ENCODE measurements around the gene ADTRP.

ADTRP gene

DNA sequence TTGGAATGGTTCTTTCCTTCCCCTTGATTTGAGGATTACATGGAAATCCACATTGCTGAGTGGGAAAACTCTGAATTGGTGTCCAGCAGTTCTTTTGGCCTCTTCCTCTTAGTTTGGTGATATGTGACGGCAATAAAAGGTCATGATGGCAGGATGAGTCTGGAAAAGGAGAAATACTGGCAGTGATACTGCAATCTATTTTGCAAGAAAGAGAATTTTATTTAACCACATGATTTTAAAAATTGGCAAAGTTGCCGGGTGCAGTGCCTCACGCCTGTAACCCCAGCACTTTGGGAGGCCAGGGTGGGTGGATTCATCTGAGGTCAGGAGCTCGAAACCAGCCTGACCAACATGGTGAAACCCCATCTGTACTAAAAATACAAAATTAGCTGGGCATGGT is 73.1 kb downstream of the ADTRP start (continued):
- TF ChIP-seq, protein P1, sequence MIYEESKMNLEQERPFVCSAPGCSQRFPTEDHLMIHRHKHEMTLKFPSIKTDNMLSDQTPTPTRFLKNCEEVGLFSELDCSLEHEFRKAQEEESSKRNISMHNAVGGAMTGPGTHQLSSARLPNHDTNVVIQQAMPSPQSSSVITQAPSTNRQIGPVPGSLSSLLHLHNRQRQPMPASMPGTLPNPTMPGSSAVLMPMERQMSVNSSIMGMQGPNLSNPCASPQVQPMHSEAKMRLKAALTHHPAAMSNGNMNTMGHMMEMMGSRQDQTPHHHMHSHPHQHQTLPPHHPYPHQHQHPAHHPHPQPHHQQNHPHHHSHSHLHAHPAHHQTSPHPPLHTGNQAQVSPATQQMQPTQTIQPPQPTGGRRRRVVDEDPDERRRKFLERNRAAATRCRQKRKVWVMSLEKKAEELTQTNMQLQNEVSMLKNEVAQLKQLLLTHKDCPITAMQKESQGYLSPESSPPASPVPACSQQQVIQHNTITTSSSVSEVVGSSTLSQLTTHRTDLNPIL (CRISPR knock-in tag; IDR thresholded peaks at IDR 0.05; ENCODE audit: low read depth) = no peak
- TF ChIP-seq ARNTL (CRISPR knock-in tag; IDR thresholded peaks at IDR 0.05; ENCODE audit: borderline replicate concordance, low read depth) = no peak

GRCh38 chr6:11705069-11705468 is 73.5 kb downstream of the ADTRP start:
- TF ChIP-seq GLIS3 (CRISPR knock-in tag; IDR thresholded peaks at IDR 0.05) = no peak
- no peak for TF ChIP-seq ZC3H10 (CRISPR knock-in tag; IDR thresholded peaks at IDR 0.05)
- no peak for TF ChIP-seq ZFP30 (CRISPR knock-in tag; IDR thresholded peaks at IDR 0.05)
- no peak for TF ChIP-seq OSR1 (CRISPR knock-in tag; IDR thresholded peaks at IDR 0.05)
- no peak for TF ChIP-seq ESRRG (CRISPR knock-in tag; IDR thresholded peaks at IDR 0.05)
- TF ChIP-seq POU6F1 (CRISPR knock-in tag; IDR thresholded peaks at IDR 0.05; ENCODE audit: borderline replicate concordance, low read depth) = no peak
- TF ChIP-seq, protein P2, sequence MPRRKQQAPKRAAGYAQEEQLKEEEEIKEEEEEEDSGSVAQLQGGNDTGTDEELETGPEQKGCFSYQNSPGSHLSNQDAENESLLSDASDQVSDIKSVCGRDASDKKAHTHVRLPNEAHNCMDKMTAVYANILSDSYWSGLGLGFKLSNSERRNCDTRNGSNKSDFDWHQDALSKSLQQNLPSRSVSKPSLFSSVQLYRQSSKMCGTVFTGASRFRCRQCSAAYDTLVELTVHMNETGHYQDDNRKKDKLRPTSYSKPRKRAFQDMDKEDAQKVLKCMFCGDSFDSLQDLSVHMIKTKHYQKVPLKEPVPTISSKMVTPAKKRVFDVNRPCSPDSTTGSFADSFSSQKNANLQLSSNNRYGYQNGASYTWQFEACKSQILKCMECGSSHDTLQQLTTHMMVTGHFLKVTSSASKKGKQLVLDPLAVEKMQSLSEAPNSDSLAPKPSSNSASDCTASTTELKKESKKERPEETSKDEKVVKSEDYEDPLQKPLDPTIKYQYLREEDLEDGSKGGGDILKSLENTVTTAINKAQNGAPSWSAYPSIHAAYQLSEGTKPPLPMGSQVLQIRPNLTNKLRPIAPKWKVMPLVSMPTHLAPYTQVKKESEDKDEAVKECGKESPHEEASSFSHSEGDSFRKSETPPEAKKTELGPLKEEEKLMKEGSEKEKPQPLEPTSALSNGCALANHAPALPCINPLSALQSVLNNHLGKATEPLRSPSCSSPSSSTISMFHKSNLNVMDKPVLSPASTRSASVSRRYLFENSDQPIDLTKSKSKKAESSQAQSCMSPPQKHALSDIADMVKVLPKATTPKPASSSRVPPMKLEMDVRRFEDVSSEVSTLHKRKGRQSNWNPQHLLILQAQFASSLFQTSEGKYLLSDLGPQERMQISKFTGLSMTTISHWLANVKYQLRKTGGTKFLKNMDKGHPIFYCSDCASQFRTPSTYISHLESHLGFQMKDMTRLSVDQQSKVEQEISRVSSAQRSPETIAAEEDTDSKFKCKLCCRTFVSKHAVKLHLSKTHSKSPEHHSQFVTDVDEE (CRISPR knock-in tag; IDR thresholded peaks at IDR 0.05) = no peak
- no peak for TF ChIP-seq ZNF565 (CRISPR knock-in tag; conservative IDR thresholded peaks at IDR 0.05; ENCODE audit: low read depth)
- no peak for TF ChIP-seq BACH2 (CRISPR knock-in tag; IDR thresholded peaks at IDR 0.05; ENCODE audit: borderline replicate concordance)
- no peak for TF ChIP-seq PATZ1 (CRISPR knock-in tag; IDR thresholded peaks at IDR 0.05; ENCODE audit: borderline replicate concordance)
- TF ChIP-seq ISL1 (CRISPR knock-in tag; IDR thresholded peaks at IDR 0.05) = no peak
- no peak for ATAC-seq

- no peak for ATAC-seq
- TF ChIP-seq SNAI2 (CRISPR knock-in tag; IDR thresholded peaks at IDR 0.05) (no peak), TCF4 (CRISPR knock-in tag; IDR thresholded peaks at IDR 0.05; ENCODE audit: borderline replicate concordance) (no peak), ARNTL (CRISPR knock-in tag; IDR thresholded peaks at IDR 0.05; ENCODE audit: borderline replicate concordance, low read depth) (no peak), CSDC2 (CRISPR knock-in tag; IDR thresholded peaks at IDR 0.05) (no peak), BACH2 (CRISPR knock-in tag; IDR thresholded peaks at IDR 0.05; ENCODE audit: borderline replicate concordance) (no peak), ESRRG (CRISPR knock-in tag; IDR thresholded peaks at IDR 0.05) (no peak), OSR1 (CRISPR knock-in tag; IDR thresholded peaks at IDR 0.05) (no peak), CSRNP3 (CRISPR knock-in tag; IDR thresholded peaks at IDR 0.05) (no peak), RARB (CRISPR knock-in tag; IDR thresholded peaks at IDR 0.05) (no peak), GLIS3 (CRISPR knock-in tag; IDR thresholded peaks at IDR 0.05) (no peak), ZFP30 (CRISPR knock-in tag; IDR thresholded peaks at IDR 0.05) (no peak), PATZ1 (CRISPR knock-in tag; IDR thresholded peaks at IDR 0.05; ENCODE audit: borderline replicate concordance) (no peak), ZC3H10 (CRISPR knock-in tag; IDR thresholded peaks at IDR 0.05) (no peak), PPARA (CRISPR knock-in tag; IDR thresholded peaks at IDR 0.05; ENCODE audit: borderline replicate concordance) (no peak), ZNF8 (CRISPR knock-in tag; IDR thresholded peaks at IDR 0.05) (no peak), ISL1 (CRISPR knock-in tag; IDR thresholded peaks at IDR 0.05) (no peak)
Observed at GRCh38 chr6:11703725-11704124, 74.9 kb downstream of the ADTRP start.

Data from SK-N-SH treated with all-trans-retinoic acid at 6 μM for 48 hours (cell line).